HL-60 (cell line): Measurements from ENCODE around the gene E2F4.
A peak's percentile ranks its signal among the peaks of the same experiment; 100 is the strongest.

Experiments
- DNase-seq, 2 experiments: peaks; one replicate each; pipeline ENCODE4 v3.0.0-alpha.2; 2010 to 2020; ENCODE audit warnings: low read depth in 1 of 2, low spot score in 1 of 2
- H3K27ac ChIP-seq: fragments of 250-450 bp; sonication (Bioruptor Pico); replicated peaks from 2 replicates; pipeline ENCODE4 v1.5.1; 2020; ENCODE audit warnings: mild to moderate bottlenecking, moderate library complexity
- H3K27me3 ChIP-seq: fragments of 250-450 bp; sonication (Bioruptor Pico); 2 replicates; pipeline ENCODE4 v1.5.1; 2021; ENCODE audit warnings: mild to moderate bottlenecking, moderate library complexity; ENCODE audit not compliant: insufficient read depth, poor library complexity, severe bottlenecking
- H3K4me3 ChIP-seq: replicated peaks from 2 replicates; pipeline ENCODE4 v1.5.1; 2011; ENCODE audit warnings: mild to moderate bottlenecking, control low read depth, low read length; ENCODE audit not compliant: insufficient read depth
- CTCF ChIP-seq: IDR thresholded peaks from one replicate; pipeline ENCODE4 v1.5.1; 2011; ENCODE audit warnings: low read length, control low read depth, inconsistent platforms; ENCODE audit not compliant: insufficient read depth
- GABPA ChIP-seq: IDR thresholded peaks from 2 replicates; pipeline ENCODE4 v1.6.1; 2012; ENCODE audit warnings: low read depth
- POLR2AphosphoS5 ChIP-seq: IDR thresholded peaks from 2 replicates; pipeline ENCODE4 v1.6.1; 2012; ENCODE audit warnings: low read depth
- REST ChIP-seq: IDR thresholded peaks from 2 replicates; pipeline ENCODE4 v1.6.1; 2012; ENCODE audit warnings: low read depth; ENCODE audit not compliant: insufficient replicate concordance
- SPI1 ChIP-seq: IDR thresholded peaks from 2 replicates; pipeline ENCODE4 v1.6.1; 2012; ENCODE audit warnings: low read depth, mild to moderate bottlenecking, borderline replicate concordance

The E2F4 gene

GRCh38 chr16:67170949-67171649, 20.9 kb upstream of the E2F4 start:
- DNase-seq: no peak
- Histone ChIP-seq H3K27me3 (peaks cover 57% of the 10 kb centered on the region), H3K27ac (no peak overlapping the region), H3K4me3 (no peak overlapping the region)
- TF ChIP-seq SPI1 (no peak), GABPA (no peak), POLR2AphosphoS5 (no peak), CTCF (no peak), REST (no peak)

GRCh38 chr16:67173323-67173722, 18.6 kb upstream of the E2F4 start:
- no peak overlapping the region for H3K4me3 ChIP-seq
- peaks cover 50% of the 10 kb centered on the region for H3K27me3 ChIP-seq
- TF ChIP-seq POLR2AphosphoS5 (no peak), REST (no peak), CTCF (no peak), GABPA (no peak), SPI1 (no peak)
- no peak for DNase-seq
- no peak overlapping the region for H3K27ac ChIP-seq

- Histone ChIP-seq H3K27ac (no peak overlapping the region), H3K27me3 (peaks cover 45% of the 10 kb centered on the region), H3K4me3 (peak overlapping the region; percentile 28)
- TF ChIP-seq CTCF (no peak), GABPA (no peak), SPI1 (no peak), POLR2AphosphoS5 (no peak), REST (no peak)
- DNase-seq: peak in 1 of 2 experiments; percentile 77
Observed at GRCh38 chr16:67173808-67174705, 17.9 kb upstream of the E2F4 start.
